HUDEP-2 (cell line): ENCODE results near the gene TRIM34.
"Not testable (repeated sequence)": the region's sequence is repeated elsewhere in the genome, so short reads cannot be mapped to it uniquely, and the experiment has no call there.

Source experiments
- DNase-seq, 76 experiments: peaks; one replicate each; lab custom pipeline; 2025; ENCODE audit not compliant: unreplicated experiment in 76 of 76; lab: John Stamatoyannopoulos, UW

Gene TRIM34, protein sequence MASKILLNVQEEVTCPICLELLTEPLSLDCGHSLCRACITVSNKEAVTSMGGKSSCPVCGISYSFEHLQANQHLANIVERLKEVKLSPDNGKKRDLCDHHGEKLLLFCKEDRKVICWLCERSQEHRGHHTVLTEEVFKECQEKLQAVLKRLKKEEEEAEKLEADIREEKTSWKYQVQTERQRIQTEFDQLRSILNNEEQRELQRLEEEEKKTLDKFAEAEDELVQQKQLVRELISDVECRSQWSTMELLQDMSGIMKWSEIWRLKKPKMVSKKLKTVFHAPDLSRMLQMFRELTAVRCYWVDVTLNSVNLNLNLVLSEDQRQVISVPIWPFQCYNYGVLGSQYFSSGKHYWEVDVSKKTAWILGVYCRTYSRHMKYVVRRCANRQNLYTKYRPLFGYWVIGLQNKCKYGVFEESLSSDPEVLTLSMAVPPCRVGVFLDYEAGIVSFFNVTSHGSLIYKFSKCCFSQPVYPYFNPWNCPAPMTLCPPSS

GRCh38 chr11:5624489-5625279 is at the start of gene TRIM34:
TSS of gene TRIM34 (plus strand) at chr11:5625001. CDS start at chr11:5632332, 7,331 bp downstream.
- DNase-seq, result peak in 18 of 76 experiments; percentile 2 to 43 (median 12)

GRCh38 chr11:5575152-5575551 is 49.6 kb upstream of the TRIM34 start:
- no peak for DNase-seq

GRCh38 chr11:5577101-5577500 is 47.7 kb upstream of the TRIM34 start:
- no peak for DNase-seq

DNA sequence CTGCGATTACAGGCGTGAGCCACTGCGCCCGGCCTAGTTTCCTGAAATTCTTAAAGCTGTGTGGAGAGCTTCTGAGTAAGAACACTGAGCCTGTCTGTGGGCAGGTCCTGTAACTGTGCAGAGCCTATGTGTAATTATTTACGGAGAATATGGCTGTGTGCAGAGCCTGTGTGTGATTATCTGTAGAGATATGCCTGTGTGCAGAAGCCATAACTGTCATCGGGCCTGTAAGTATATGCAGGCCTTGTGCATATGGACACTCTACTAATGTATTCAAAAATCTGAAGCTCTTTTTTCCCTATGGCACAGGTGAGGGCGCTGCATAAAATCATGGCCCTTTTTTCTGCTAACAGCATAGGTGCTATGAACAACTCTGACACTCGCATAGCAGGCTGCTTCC is 44.2 kb upstream of the TRIM34 start, which contains the start of gene OR52B6:
OR52B6 (plus strand) TSS at position 301 of the 400 bp plus-strand sequence; CDS start at position 301, 0 bp downstream.
- DNase-seq, result no peak

DNA sequence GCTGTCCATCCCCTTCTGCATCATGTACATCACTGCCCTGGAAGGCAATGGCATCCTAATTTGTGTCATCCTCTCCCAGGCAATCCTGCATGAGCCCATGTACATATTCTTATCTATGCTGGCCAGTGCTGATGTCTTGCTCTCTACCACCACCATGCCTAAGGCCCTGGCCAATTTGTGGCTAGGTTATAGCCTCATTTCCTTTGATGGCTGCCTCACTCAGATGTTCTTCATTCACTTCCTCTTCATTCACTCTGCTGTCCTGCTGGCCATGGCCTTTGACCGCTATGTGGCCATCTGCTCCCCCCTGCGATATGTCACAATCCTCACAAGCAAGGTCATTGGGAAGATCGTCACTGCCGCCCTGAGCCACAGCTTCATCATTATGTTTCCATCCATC is 43.8 kb upstream of the TRIM34 start:
- DNase-seq, result no peak

- not testable (repeated sequence) for DNase-seq
Observed at GRCh38 chr11:5584458-5584857, 40.3 kb upstream of the TRIM34 start.

DNA sequence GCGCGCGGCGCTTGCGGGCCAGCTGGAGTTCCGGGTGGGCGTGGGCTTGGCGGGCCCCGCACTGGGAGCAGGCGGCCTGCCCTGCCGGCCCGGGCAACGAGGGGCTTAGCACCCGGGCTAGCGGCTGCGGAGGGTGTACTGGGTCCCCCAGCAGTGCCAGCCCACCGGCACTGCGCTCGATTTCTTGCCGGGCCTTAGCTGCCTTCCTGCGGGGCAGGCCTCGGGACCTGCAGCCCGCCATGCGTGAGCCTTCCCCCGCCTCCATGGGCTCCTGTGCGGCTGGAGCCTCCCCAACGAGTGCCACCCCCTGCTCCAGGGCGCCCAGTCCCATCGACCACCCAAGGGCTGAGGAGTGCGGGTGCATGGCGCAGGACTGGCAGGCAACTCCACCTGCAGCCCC is 34.9 kb upstream of the TRIM34 start:
- DNase-seq, result not testable (repeated sequence)

- DNase-seq, result no peak
Observed at GRCh38 chr11:5591613-5592012, 33.2 kb upstream of the TRIM34 start.

GRCh38 chr11:5592615-5593014 is 32.2 kb upstream of the TRIM34 start:
- DNase-seq, result no peak

DNA sequence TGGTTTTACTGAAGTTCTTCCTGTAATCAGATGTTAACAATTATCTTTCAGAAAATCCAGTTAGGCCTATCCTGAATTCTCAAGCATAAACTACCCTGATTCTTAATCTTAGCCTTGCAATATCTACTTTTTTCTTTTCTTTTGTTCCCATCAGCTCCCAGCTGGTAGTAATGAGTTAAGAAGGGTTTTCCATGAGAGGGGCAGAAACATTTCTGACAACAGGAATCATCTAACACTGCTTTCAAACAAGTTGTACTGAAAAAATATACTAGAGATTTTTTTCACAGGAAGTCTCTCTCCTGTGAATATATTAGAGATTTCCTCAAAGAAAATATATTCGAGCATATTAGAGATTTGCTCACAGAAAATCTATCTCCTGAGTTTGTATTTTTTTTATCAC is 31.7 kb upstream of the TRIM34 start:
- DNase-seq, result no peak

- DNase-seq, result peak in 72 of 76 experiments; percentile 10 to 84 (median 56)
Observed at GRCh38 chr11:5596607-5597201, 28.1 kb upstream of the TRIM34 start, which contains the start of gene TRIM6. TSS of gene TRIM6 (plus strand) at chr11:5596637. CDS start at chr11:5596898, 261 bp downstream.

DNA sequence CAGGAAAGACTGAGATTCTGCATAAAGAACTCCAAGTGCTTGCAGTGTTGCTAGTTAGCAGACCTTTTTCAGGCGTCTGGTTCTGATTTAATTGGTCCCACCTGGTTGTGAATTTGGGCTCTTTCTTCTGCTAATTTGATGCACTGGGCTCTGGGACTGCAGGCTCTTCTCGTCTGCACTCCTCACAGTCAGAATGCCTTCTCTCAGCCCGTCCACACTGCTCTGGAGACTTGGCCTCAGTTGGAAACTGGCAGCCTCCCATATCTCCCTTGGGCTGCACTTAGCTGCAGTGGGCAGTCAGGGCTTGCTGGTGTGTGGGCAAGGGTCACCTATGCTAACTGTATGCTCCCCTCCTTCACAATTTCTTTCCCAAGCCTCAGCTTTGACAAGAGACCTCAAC is 26.8 kb upstream of the TRIM34 start:
- peak in 8 of 76 experiments; percentile 2 to 22 (median 4) for DNase-seq

- DNase-seq, result peak in 72 of 76 experiments; percentile 27 to 86 (median 64)
Observed at GRCh38 chr11:5600374-5600851, 24.4 kb upstream of the TRIM34 start.

- DNase-seq, result peak in 1 of 76 experiments; percentile 2
Observed at GRCh38 chr11:5602791-5603190, 22.0 kb upstream of the TRIM34 start.

- DNase-seq, result no peak
Observed at GRCh38 chr11:5603326-5603725, 21.5 kb upstream of the TRIM34 start.

GRCh38 chr11:5604896-5605295 is 19.9 kb upstream of the TRIM34 start:
- DNase-seq, result no peak

GRCh38 chr11:5605849-5606248 is 19.0 kb upstream of the TRIM34 start:
- DNase-seq, result no peak

- no peak for DNase-seq
Observed at GRCh38 chr11:5608808-5609207, 16.0 kb upstream of the TRIM34 start.

GRCh38 chr11:5610446-5610845 is 14.4 kb upstream of the TRIM34 start:
- no peak for DNase-seq

- peak in 1 of 76 experiments; percentile 3 for DNase-seq
Observed at GRCh38 chr11:5611627-5612026, 13.2 kb upstream of the TRIM34 start.

GRCh38 chr11:5618807-5619206 is 6.0 kb upstream of the TRIM34 start:
- no peak for DNase-seq
